Neural progenitor cell (in vitro differentiated cells): Measurements from ENCODE around the gene MBP.

Experiments
- CTCF ChIP-seq: fragments of 200-600 bp; sonication (generic); IDR thresholded peaks from 2 replicates; pipeline ENCODE4 v1.5.1; 2017; ENCODE audit warnings: antibody characterized with exemption, mild to moderate bottlenecking
- EZH2 ChIP-seq: fragments of 200-600 bp; sonication (generic); IDR thresholded peaks from 2 replicates; pipeline ENCODE4 v1.6.1; 2017; ENCODE audit warnings: antibody characterized with exemption, mild to moderate bottlenecking, moderate library complexity

DNA sequence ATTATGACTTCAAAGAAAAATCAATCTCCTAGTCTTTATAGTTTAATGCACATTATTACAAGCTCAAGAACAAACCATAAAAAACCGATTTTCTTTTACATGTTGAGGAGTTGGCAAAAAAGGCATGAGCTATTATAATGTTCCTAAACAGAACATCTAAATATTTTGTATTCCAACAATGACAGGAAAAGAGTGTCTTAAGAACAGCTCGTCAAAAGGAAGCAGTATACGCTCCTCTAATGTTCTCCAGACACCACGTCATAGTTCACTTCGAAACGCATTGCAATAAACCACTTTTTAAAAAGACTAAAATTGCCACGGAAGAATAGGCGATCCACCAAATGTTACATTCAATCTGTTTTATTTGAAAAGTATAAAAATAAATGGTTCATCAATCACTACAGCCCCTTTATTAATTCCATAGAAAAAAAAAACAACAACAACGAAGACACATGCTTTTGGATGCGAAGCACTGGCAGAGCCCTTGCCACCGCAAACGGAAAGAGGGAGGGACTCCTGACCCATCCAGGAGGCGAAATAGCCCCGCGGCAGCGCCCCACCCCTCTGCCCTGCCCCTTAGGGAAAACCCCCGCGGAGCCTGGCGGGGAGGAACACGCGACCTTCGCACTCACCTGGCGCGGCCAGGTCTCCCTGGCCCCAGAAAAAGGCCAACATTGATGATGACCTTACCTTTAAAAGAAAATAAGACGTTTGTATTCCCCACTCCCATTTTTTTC is 45.8 kb downstream of the MBP start:
- no peak for TF ChIP-seq CTCF
- peak; percentile 37 for TF ChIP-seq EZH2
